ENCODE measurements around the gene TFE3.

GRCh38 chrX:48989483-48989882, 53.7 kb downstream of the TFE3 start:
- TF ChIP-seq, protein P1, sequence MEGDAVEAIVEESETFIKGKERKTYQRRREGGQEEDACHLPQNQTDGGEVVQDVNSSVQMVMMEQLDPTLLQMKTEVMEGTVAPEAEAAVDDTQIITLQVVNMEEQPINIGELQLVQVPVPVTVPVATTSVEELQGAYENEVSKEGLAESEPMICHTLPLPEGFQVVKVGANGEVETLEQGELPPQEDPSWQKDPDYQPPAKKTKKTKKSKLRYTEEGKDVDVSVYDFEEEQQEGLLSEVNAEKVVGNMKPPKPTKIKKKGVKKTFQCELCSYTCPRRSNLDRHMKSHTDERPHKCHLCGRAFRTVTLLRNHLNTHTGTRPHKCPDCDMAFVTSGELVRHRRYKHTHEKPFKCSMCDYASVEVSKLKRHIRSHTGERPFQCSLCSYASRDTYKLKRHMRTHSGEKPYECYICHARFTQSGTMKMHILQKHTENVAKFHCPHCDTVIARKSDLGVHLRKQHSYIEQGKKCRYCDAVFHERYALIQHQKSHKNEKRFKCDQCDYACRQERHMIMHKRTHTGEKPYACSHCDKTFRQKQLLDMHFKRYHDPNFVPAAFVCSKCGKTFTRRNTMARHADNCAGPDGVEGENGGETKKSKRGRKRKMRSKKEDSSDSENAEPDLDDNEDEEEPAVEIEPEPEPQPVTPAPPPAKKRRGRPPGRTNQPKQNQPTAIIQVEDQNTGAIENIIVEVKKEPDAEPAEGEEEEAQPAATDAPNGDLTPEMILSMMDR (IDR thresholded peaks at IDR 0.05): no peak
- no peak for TF ChIP-seq POLR2A (IDR thresholded peaks at IDR 0.05)

Data from body of pancreas (tissue), 4 donors.